ENCODE results near the gene CPNE1.

DNA sequence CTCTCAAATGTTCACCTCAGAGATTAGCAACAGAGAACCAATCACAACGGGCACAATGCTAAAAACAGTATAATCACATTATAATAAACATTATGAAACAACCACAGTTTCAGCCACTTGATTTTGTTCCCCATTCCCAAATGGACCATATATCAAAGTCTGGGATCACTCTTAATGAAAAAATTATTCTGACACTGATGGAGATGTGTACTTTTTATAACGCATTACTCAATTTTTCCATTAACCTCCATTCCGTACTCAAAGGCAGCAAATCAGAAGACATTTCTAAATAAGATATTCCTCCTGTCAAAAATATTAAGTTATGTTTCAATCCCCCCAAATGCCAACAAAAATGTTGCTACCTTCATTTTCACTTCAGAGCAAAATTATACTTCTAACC is 2.8 kb downstream of the CPNE1 start:
- TF ChIP-seq, protein P1, sequence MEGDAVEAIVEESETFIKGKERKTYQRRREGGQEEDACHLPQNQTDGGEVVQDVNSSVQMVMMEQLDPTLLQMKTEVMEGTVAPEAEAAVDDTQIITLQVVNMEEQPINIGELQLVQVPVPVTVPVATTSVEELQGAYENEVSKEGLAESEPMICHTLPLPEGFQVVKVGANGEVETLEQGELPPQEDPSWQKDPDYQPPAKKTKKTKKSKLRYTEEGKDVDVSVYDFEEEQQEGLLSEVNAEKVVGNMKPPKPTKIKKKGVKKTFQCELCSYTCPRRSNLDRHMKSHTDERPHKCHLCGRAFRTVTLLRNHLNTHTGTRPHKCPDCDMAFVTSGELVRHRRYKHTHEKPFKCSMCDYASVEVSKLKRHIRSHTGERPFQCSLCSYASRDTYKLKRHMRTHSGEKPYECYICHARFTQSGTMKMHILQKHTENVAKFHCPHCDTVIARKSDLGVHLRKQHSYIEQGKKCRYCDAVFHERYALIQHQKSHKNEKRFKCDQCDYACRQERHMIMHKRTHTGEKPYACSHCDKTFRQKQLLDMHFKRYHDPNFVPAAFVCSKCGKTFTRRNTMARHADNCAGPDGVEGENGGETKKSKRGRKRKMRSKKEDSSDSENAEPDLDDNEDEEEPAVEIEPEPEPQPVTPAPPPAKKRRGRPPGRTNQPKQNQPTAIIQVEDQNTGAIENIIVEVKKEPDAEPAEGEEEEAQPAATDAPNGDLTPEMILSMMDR (conservative IDR thresholded peaks at IDR 0.05; ENCODE audit: low read depth, low read length), result no peak
- TF ChIP-seq EZH2 (IDR thresholded peaks at IDR 0.05; ENCODE audit: low read length, unreplicated experiment) (no peak), EZH2phosphoT487 (IDR thresholded peaks at IDR 0.05; ENCODE audit: borderline replicate concordance, low read length) (no peak)
